Neuron (in vitro differentiated cells): ENCODE data around the gene CCL21.
"Not testable (repeated sequence)": the region's sequence is repeated elsewhere in the genome, so short reads cannot be mapped to it uniquely, and the experiment has no call there.

Source experiments
- H2AFZ ChIP-seq: one replicate; pipeline ENCODE4 v1.6.1; 2013; ENCODE audit warnings: low read depth, mild to moderate bottlenecking, inconsistent platforms, low read length, moderate library complexity
- H3K27me3 ChIP-seq: one replicate; pipeline ENCODE4 v1.6.1; 2013; ENCODE audit warnings: low read length; ENCODE audit not compliant: insufficient read depth
- H3K36me3 ChIP-seq: one replicate; pipeline ENCODE4 v1.6.1; 2013; ENCODE audit warnings: low read length; ENCODE audit not compliant: insufficient read depth
- H3K4me1 ChIP-seq: one replicate; pipeline ENCODE4 v1.6.1; 2013; ENCODE audit warnings: low read length; ENCODE audit not compliant: insufficient read depth
- H3K4me3 ChIP-seq: 2 replicates; pipeline ENCODE4 v1.5.1; 2013; ENCODE audit warnings: mild to moderate bottlenecking, low read length, moderate library complexity
- H3K9me3 ChIP-seq: one replicate; pipeline ENCODE4 v1.6.1; 2013; ENCODE audit warnings: low read length

CCL21 gene

GRCh38 chr9:34719769-34720025 lies 9.8 kb upstream of the CCL21 start:
- not testable (repeated sequence) for H3K36me3 ChIP-seq, H3K4me3 ChIP-seq, H3K9me3 ChIP-seq, H3K27me3 ChIP-seq, H2AFZ ChIP-seq, H3K4me1 ChIP-seq

GRCh38 chr9:34719021-34719768 lies 9.3 kb upstream of the CCL21 start:
- Histone ChIP-seq H3K9me3 (no peaks in the 10 kb centered on the region), H3K4me1 (no peaks in the 10 kb centered on the region), H3K4me3 (no peak overlapping the region), H3K36me3 (no peaks in the 10 kb centered on the region), H3K27me3 (peaks cover 7% of the 10 kb centered on the region), H2AFZ (no peak overlapping the region)

GRCh38 chr9:34717996-34718614 lies 8.2 kb upstream of the CCL21 start:
- Histone ChIP-seq H3K4me1 (no peaks in the 10 kb centered on the region), H3K4me3 (no peak overlapping the region), H3K27me3 (peaks cover 11% of the 10 kb centered on the region), H2AFZ (no peak overlapping the region), H3K9me3 (no peaks in the 10 kb centered on the region), H3K36me3 (no peaks in the 10 kb centered on the region)

- H3K9me3 ChIP-seq = no peaks in the 10 kb centered on the region
- no peak overlapping the region for H2AFZ ChIP-seq
- H3K36me3 ChIP-seq = no peaks in the 10 kb centered on the region
- peaks cover 11% of the 10 kb centered on the region for H3K27me3 ChIP-seq
- H3K4me3 ChIP-seq = no peak overlapping the region
- H3K4me1 ChIP-seq = no peaks in the 10 kb centered on the region
Observed at GRCh38 chr9:34716711-34717110, 6.8 kb upstream of the CCL21 start.

GRCh38 chr9:34715639-34716215 lies 5.8 kb upstream of the CCL21 start:
- Histone ChIP-seq H2AFZ (no peak overlapping the region), H3K9me3 (no peaks in the 10 kb centered on the region), H3K4me1 (no peaks in the 10 kb centered on the region), H3K27me3 (peaks cover 11% of the 10 kb centered on the region), H3K36me3 (no peaks in the 10 kb centered on the region), H3K4me3 (no peak overlapping the region)

- no peaks in the 10 kb centered on the region for H3K36me3 ChIP-seq
- peaks cover 11% of the 10 kb centered on the region for H3K27me3 ChIP-seq
- H3K9me3 ChIP-seq = no peaks in the 10 kb centered on the region
Observed at GRCh38 chr9:34714007-34714406, 4.1 kb upstream of the CCL21 start.

GRCh38 chr9:34712140-34712539 lies 2.2 kb upstream of the CCL21 start:
- H3K27me3 ChIP-seq = peaks cover 16% of the 10 kb centered on the region
- no peak overlapping the region for H3K4me3 ChIP-seq
- no peaks in the 10 kb centered on the region for H3K36me3 ChIP-seq
- no peaks in the 10 kb centered on the region for H3K9me3 ChIP-seq
- no peak overlapping the region for H2AFZ ChIP-seq
- H3K4me1 ChIP-seq = no peaks in the 10 kb centered on the region

More at GRCh38 chr9:34714007-34714406, 4.1 kb upstream of the CCL21 start:
- no peak overlapping the region for H3K4me3 ChIP-seq
- H2AFZ ChIP-seq = no peak overlapping the region
- H3K4me1 ChIP-seq = no peaks in the 10 kb centered on the region

GRCh38 chr9:34709196-34709978 lies 549 bp downstream of the CCL21 start:
- Histone ChIP-seq H3K4me1 (no peaks in the 10 kb centered on the region), H3K27me3 (peaks cover 11% of the 10 kb centered on the region), H2AFZ (no peak overlapping the region), H3K36me3 (no peaks in the 10 kb centered on the region), H3K4me3 (no peak overlapping the region), H3K9me3 (no peaks in the 10 kb centered on the region)

GRCh38 chr9:34707130-34707529 lies 2.8 kb downstream of the CCL21 start:
- H3K4me1 ChIP-seq = no peaks in the 10 kb centered on the region
- no peak overlapping the region for H3K4me3 ChIP-seq
- H3K36me3 ChIP-seq = no peaks in the 10 kb centered on the region
- peaks cover 7% of the 10 kb centered on the region for H3K27me3 ChIP-seq
- no peaks in the 10 kb centered on the region for H3K9me3 ChIP-seq
- no peak overlapping the region for H2AFZ ChIP-seq

GRCh38 chr9:34701769-34702736 lies 7.9 kb downstream of the CCL21 start:
- Histone ChIP-seq H3K9me3 (no peaks in the 10 kb centered on the region), H3K4me1 (peaks cover 4% of the 10 kb centered on the region), H3K4me3 (peak overlapping the region; percentile 46), H2AFZ (peak overlapping the region; percentile 87), H3K36me3 (no peaks in the 10 kb centered on the region), H3K27me3 (peaks cover 24% of the 10 kb centered on the region)

- Histone ChIP-seq H3K36me3 (no peaks in the 10 kb centered on the region), H3K27me3 (peaks cover 25% of the 10 kb centered on the region)
Observed at GRCh38 chr9:34701023-34701768, 8.7 kb downstream of the CCL21 start.

GRCh38 chr9:34694811-34695210 lies 15.1 kb downstream of the CCL21 start:
- H3K4me1 ChIP-seq = no peaks in the 10 kb centered on the region
- H3K36me3 ChIP-seq = no peaks in the 10 kb centered on the region
- H2AFZ ChIP-seq = no peak overlapping the region
- H3K9me3 ChIP-seq = no peaks in the 10 kb centered on the region
- peaks cover 15% of the 10 kb centered on the region for H3K27me3 ChIP-seq
- no peak overlapping the region for H3K4me3 ChIP-seq

More at GRCh38 chr9:34701023-34701768, 8.7 kb downstream of the CCL21 start:
- Histone ChIP-seq H3K4me1 (peaks cover 4% of the 10 kb centered on the region), H3K9me3 (no peaks in the 10 kb centered on the region), H3K4me3 (peak overlapping the region; percentile 46), H2AFZ (peak overlapping the region; percentile 87)
